Measurements from ENCODE around the gene OXCT2. TPM values are rescaled to one million over a fixed set of nuclear protein-coding genes. Genes with fewer than 3 reads are reported as not detected.
A peak's percentile ranks its signal among the peaks of the same experiment; 100 is the strongest.
"Not testable (repeated sequence)": the region's sequence is repeated elsewhere in the genome, so short reads cannot be mapped to it uniquely, and the experiment has no call there.

Gene OXCT2
- total RNA-seq, 1 donor from 2014 or later = 1.1 TPM

GRCh38 chr1:39779821-39780220 lies 8.7 kb upstream of the OXCT2 start:
- no peak for DNase-seq (ENCODE audit: low read depth)
- H3K4me3 ChIP-seq (ENCODE audit: low read depth, low read length) = no peak overlapping the region
- H3K36me3 ChIP-seq (ENCODE audit: control insufficient read depth, insufficient read depth, low read length) = no peaks in the 10 kb centered on the region
- peaks cover 5% of the 10 kb centered on the region for H3K27me3 ChIP-seq (ENCODE audit: control insufficient read depth, insufficient read depth, low read length)
- TF ChIP-seq CTCF (IDR thresholded peaks at IDR 0.05; ENCODE audit: insufficient read depth, low read length, severe bottlenecking) = no peak
- FAIRE-seq = no peak

- FAIRE-seq = no peak
- H3K4me3 ChIP-seq (ENCODE audit: low read depth, low read length) = no peak overlapping the region
- H3K36me3 ChIP-seq (ENCODE audit: control insufficient read depth, insufficient read depth, low read length) = no peaks in the 10 kb centered on the region
- no peak for TF ChIP-seq CTCF (IDR thresholded peaks at IDR 0.05; ENCODE audit: insufficient read depth, low read length, severe bottlenecking)
- DNase-seq (ENCODE audit: low read depth) = no peak
- H3K27me3 ChIP-seq (ENCODE audit: control insufficient read depth, insufficient read depth, low read length) = peaks cover 5% of the 10 kb centered on the region
These were observed 8.0 kb upstream of the OXCT2 start for GRCh38 chr1:39779137-39779536.

- FAIRE-seq = peak; percentile 50
- not testable (repeated sequence) for H3K27me3 ChIP-seq (ENCODE audit: control insufficient read depth, insufficient read depth, low read length); H3K36me3 ChIP-seq (ENCODE audit: control insufficient read depth, insufficient read depth, low read length); H3K4me3 ChIP-seq (ENCODE audit: low read depth, low read length); DNase-seq (ENCODE audit: low read depth)
These were observed 7.4 kb upstream of the OXCT2 start for GRCh38 chr1:39778463-39779099.

GRCh38 chr1:39777896-39778295 lies 6.7 kb upstream of the OXCT2 start:
- not testable (repeated sequence) for H3K4me3 ChIP-seq (ENCODE audit: low read depth, low read length); H3K36me3 ChIP-seq (ENCODE audit: control insufficient read depth, insufficient read depth, low read length); H3K27me3 ChIP-seq (ENCODE audit: control insufficient read depth, insufficient read depth, low read length); DNase-seq (ENCODE audit: low read depth)
- FAIRE-seq = peak; percentile 28

GRCh38 chr1:39777306-39777705 lies 6.2 kb upstream of the OXCT2 start:
- FAIRE-seq (peak; percentile 13), DNase-seq (ENCODE audit: low read depth) (peak; percentile 10)
- TF ChIP-seq CTCF (IDR thresholded peaks at IDR 0.05; ENCODE audit: insufficient read depth, low read length, severe bottlenecking) = no peak
- Histone ChIP-seq H3K27me3 (ENCODE audit: control insufficient read depth, insufficient read depth, low read length) (peaks cover 5% of the 10 kb centered on the region), H3K36me3 (ENCODE audit: control insufficient read depth, insufficient read depth, low read length) (no peaks in the 10 kb centered on the region), H3K4me3 (ENCODE audit: low read depth, low read length) (no peak overlapping the region)

GRCh38 chr1:39776886-39777285 lies 5.7 kb upstream of the OXCT2 start:
- H3K36me3 ChIP-seq (ENCODE audit: control insufficient read depth, insufficient read depth, low read length) = no peaks in the 10 kb centered on the region
- no peak overlapping the region for H3K4me3 ChIP-seq (ENCODE audit: low read depth, low read length)
- peaks cover 5% of the 10 kb centered on the region for H3K27me3 ChIP-seq (ENCODE audit: control insufficient read depth, insufficient read depth, low read length)
- no peak for DNase-seq (ENCODE audit: low read depth)
- no peak for TF ChIP-seq CTCF (IDR thresholded peaks at IDR 0.05; ENCODE audit: insufficient read depth, low read length, severe bottlenecking)
- FAIRE-seq = no peak

GRCh38 chr1:39776400-39776713 lies 5.2 kb upstream of the OXCT2 start:
- no peak for DNase-seq (ENCODE audit: low read depth)
- H3K36me3 ChIP-seq (ENCODE audit: control insufficient read depth, insufficient read depth, low read length) = no peaks in the 10 kb centered on the region
- no peak for TF ChIP-seq CTCF (IDR thresholded peaks at IDR 0.05; ENCODE audit: insufficient read depth, low read length, severe bottlenecking)

GRCh38 chr1:39775676-39776399 lies 4.7 kb upstream of the OXCT2 start:
- not testable (repeated sequence) for DNase-seq (ENCODE audit: low read depth); H3K4me3 ChIP-seq (ENCODE audit: low read depth, low read length); H3K36me3 ChIP-seq (ENCODE audit: control insufficient read depth, insufficient read depth, low read length); H3K27me3 ChIP-seq (ENCODE audit: control insufficient read depth, insufficient read depth, low read length)
- FAIRE-seq = peak; percentile 89

More at GRCh38 chr1:39776400-39776713, 5.2 kb upstream of the OXCT2 start:
- peaks cover 5% of the 10 kb centered on the region for H3K27me3 ChIP-seq (ENCODE audit: control insufficient read depth, insufficient read depth, low read length)
- no peak for FAIRE-seq
- H3K4me3 ChIP-seq (ENCODE audit: low read depth, low read length) = no peak overlapping the region

GRCh38 chr1:39775141-39775540 lies 4.0 kb upstream of the OXCT2 start:
- H3K36me3 ChIP-seq (ENCODE audit: control insufficient read depth, insufficient read depth, low read length); H3K27me3 ChIP-seq (ENCODE audit: control insufficient read depth, insufficient read depth, low read length); DNase-seq (ENCODE audit: low read depth); H3K4me3 ChIP-seq (ENCODE audit: low read depth, low read length); FAIRE-seq: not testable (repeated sequence)

All from bronchial epithelial cell (primary cell).